Type B pancreatic cell (in vitro differentiated cells): Measurements from ENCODE around the gene OR10G3. TPM values are rescaled to one million over a fixed set of nuclear protein-coding genes. Genes with fewer than 3 reads are reported as not detected.
"Not testable (repeated sequence)": the region's sequence is repeated elsewhere in the genome, so short reads cannot be mapped to it uniquely, and the experiment has no call there.

Experiments
- DNase-seq: peaks from one replicate; pipeline ENCODE4 v3.0.0; 2021; ENCODE audit warnings: mixed read lengths; ENCODE audit not compliant: unreplicated experiment; ENCODE audit errors: extremely low spot score
- H3K27ac Mint-ChIP-seq: 2 replicates; pipeline ENCODE4 v1.8.0; 2021; ENCODE audit warnings: mild to moderate bottlenecking, mixed read lengths
- H3K27me3 Mint-ChIP-seq: 2 replicates; pipeline ENCODE4 v1.8.0; 2021; ENCODE audit warnings: mixed read lengths
- H3K36me3 Mint-ChIP-seq: 2 replicates; pipeline ENCODE4 v1.8.0; 2021; ENCODE audit warnings: mixed read lengths
- H3K4me1 Mint-ChIP-seq: one replicate; pipeline ENCODE4 v1.8.0; 2021; ENCODE audit warnings: mixed read lengths; ENCODE audit not compliant: unreplicated experiment
- H3K4me3 Mint-ChIP-seq: 2 replicates; pipeline ENCODE4 v1.8.0; 2021; ENCODE audit warnings: mild to moderate bottlenecking, mixed read lengths
- H3K9me3 Mint-ChIP-seq: 2 replicates; pipeline ENCODE4 v1.8.0; 2021; ENCODE audit warnings: mixed read lengths
- total RNA-seq: library from RNA; stranded (reverse); gene quantifications from 2 replicates; pipeline ENCODE4 v1.2.1, GENCODE V29; 2021; ENCODE audit warnings: low replicate concordance
- TF ChIP-seq, protein P1 (sequence below): fragments of 200-600 bp; sonication (generic); conservative IDR thresholded peaks from 2 replicates; pipeline ENCODE4 v1.5.0; 2021; ENCODE audit warnings: antibody characterized with exemption, mild to moderate bottlenecking

The OR10G3 gene
- total RNA-seq, 1 donor from 2014 or later: not detected

DNA sequence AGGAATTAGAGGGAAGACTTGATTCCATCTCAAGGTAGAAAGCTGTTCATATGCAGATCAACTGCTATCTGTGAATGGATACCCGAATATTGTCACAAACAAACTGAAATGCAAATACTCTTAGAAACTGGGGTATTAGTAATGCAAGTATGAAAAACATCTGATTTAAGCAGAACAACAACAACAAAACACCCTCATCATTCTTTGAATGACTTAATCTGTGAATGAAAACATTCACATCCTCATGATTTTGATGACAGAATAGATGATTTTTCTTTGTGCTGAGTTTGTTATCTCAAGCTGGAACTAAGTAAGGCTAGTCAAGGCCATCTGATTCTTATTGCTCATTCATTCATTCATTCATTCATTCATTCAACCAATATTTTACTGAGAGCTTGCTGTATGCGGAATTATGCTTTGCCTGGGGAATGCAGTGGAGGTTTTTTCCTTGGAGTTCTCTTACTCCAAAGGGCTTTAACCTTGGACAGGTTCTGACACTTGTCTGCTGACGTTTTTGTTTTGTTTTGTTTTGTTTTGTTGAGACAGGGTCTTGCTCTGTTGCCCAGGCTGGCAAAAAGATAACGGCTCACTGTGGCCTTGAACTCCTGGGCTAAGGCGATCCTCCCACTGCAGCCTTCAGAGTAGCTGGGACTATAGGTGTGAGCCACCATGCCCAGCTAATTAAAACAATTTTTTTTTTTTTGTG, 23.3 kb downstream of the OR10G3 start:
- H3K4me3 Mint-ChIP-seq: peak overlapping the region; percentile 44
- H3K9me3 Mint-ChIP-seq: no peaks in the 10 kb centered on the region
- no peaks in the 10 kb centered on the region for H3K36me3 Mint-ChIP-seq
- peaks cover 15% of the 10 kb centered on the region for H3K4me1 Mint-ChIP-seq
- TF ChIP-seq, protein P1, sequence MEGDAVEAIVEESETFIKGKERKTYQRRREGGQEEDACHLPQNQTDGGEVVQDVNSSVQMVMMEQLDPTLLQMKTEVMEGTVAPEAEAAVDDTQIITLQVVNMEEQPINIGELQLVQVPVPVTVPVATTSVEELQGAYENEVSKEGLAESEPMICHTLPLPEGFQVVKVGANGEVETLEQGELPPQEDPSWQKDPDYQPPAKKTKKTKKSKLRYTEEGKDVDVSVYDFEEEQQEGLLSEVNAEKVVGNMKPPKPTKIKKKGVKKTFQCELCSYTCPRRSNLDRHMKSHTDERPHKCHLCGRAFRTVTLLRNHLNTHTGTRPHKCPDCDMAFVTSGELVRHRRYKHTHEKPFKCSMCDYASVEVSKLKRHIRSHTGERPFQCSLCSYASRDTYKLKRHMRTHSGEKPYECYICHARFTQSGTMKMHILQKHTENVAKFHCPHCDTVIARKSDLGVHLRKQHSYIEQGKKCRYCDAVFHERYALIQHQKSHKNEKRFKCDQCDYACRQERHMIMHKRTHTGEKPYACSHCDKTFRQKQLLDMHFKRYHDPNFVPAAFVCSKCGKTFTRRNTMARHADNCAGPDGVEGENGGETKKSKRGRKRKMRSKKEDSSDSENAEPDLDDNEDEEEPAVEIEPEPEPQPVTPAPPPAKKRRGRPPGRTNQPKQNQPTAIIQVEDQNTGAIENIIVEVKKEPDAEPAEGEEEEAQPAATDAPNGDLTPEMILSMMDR: no peak
- DNase-seq: no peak
- no peaks in the 10 kb centered on the region for H3K27me3 Mint-ChIP-seq
- H3K27ac Mint-ChIP-seq: peak overlapping the region; percentile 79

DNA sequence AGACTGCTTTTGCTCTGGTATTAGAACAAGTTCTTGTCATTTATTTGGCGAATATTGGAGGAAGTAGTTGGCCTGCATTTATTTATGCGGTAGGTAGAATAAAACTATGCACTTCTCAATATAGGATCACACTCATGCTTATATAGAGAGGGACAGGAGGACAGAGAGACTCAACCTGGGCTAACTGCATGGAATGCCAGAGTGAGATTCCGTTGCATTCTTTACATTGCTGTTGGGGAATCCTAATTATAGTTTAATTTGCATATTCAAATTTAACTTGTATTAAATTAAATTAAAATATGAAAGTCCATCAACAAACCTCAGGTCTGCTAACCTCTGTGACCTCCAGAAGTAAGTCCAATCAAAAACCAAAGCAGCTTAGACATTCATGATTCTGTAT, 26.6 kb downstream of the OR10G3 start:
- H3K9me3 Mint-ChIP-seq: no peaks in the 10 kb centered on the region
- no peak overlapping the region for H3K4me3 Mint-ChIP-seq
- H3K36me3 Mint-ChIP-seq: no peaks in the 10 kb centered on the region
- TF ChIP-seq, protein P1: no peak
- H3K27ac Mint-ChIP-seq: no peak overlapping the region
- DNase-seq: no peak
- H3K4me1 Mint-ChIP-seq: peaks cover 15% of the 10 kb centered on the region
- no peaks in the 10 kb centered on the region for H3K27me3 Mint-ChIP-seq

DNA sequence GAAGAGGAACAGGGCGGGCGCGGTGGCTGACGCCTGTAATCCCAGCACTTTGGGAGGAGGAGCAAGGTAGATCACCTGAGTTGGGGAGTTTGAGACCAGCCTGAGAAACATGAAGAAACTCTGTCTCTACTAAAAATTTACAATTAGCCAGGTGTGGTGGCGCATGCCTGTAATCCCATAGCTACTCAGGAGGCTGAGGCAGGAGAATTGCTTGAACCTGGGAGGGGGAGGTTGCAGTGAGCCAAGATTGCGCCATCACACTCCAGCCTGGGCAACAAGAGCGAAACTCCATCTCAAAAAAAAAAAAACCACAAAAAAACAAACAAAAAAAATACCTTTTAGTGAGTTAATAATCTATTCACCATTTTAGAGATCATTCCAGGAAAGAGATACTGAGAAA, 35.3 kb downstream of the OR10G3 start:
- H3K27ac Mint-ChIP-seq, H3K4me3 Mint-ChIP-seq, H3K9me3 Mint-ChIP-seq, H3K27me3 Mint-ChIP-seq, DNase-seq, H3K36me3 Mint-ChIP-seq: not testable (repeated sequence)
- H3K4me1 Mint-ChIP-seq: peaks cover 16% of the 10 kb centered on the region

DNA sequence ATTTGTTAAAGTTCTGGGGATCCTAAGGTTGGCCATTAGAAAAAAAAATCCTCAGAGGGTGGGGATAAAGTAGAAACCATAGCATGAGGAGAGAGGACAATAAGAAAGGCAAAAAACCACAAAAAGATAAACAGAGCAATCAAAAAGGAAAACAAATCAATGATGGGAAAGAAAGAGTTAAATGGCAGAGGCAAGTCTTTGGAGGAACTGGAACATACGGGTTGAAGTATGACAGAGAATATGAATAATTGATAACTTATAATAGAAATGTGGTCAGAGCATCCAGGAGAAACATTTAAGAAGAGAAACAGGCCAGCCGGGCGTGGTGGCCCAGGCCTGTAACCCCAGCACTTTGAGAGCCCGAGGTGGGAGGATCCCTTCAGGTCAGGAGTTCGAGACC, 35.9 kb downstream of the OR10G3 start:
- H3K4me1 Mint-ChIP-seq: peaks cover 22% of the 10 kb centered on the region
- H3K27me3 Mint-ChIP-seq: no peaks in the 10 kb centered on the region
- H3K36me3 Mint-ChIP-seq: no peaks in the 10 kb centered on the region
- TF ChIP-seq, protein P1: no peak
- H3K27ac Mint-ChIP-seq: peak overlapping the region; percentile 69
- peak overlapping the region; percentile 59 for H3K4me3 Mint-ChIP-seq
- DNase-seq: no peak
- no peaks in the 10 kb centered on the region for H3K9me3 Mint-ChIP-seq

DNA sequence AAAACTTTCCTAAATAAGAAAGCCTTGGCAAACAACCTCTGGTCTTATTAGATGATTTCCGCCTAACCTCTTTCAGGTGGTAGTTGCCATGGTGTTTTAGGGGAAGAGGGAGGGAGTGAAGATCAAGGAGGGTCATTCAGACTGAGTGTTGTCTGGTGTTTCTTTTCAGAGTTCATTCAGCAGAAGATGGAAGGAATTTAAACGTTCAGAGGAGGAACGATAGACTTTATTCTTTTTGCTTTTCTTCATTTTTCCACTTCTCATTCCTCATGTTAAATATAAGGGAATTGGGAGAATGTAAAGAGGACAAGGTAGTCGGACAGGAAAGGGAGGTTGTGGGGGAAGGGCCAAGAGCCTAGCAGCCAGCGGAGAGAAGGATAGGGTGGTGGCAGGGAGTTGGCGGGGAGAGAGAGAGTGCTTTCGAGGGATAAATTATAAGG, 36.3 kb downstream of the OR10G3 start:
- Mint-ChIP-seq H3K27me3 (peaks cover 3% of the 10 kb centered on the region), H3K27ac (peak overlapping the region; percentile 69), H3K4me3 (peak overlapping the region; percentile 59), H3K9me3 (no peaks in the 10 kb centered on the region), H3K36me3 (no peaks in the 10 kb centered on the region), H3K4me1 (peaks cover 24% of the 10 kb centered on the region)
- TF ChIP-seq, protein P1: no peak
- DNase-seq: no peak

DNA sequence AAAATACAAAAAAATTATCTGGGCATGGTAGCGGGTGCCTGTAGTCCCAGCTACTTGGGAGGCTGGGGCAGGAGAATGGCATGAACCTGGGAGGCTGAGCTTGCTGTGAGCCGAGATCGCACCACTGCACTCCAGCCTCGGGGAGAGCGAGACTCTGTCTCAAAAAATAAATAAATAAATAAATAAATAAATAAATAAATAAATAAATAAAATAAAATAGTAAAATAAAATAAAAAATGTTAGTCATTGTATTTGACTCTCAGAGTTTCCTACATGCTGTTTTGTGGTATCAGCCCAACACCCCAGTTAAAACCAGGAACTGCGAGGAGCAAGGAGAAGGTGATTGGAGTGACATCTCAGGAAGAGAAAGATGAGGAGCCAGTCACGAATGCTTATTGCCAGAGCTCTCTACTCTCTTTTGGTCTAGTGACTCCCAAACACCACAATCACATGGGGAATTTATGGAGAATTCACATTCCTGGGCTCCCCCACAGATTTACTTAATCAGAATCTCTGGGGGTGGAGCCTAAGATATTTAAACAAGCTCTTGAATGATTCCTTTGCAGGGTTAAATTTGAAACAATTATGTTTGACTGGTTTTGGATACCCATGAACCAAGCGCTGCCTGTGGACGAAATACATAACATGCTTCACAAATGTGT, 38.3 kb downstream of the OR10G3 start:
- H3K9me3 Mint-ChIP-seq: no peaks in the 10 kb centered on the region
- H3K36me3 Mint-ChIP-seq: no peaks in the 10 kb centered on the region
- TF ChIP-seq, protein P1: no peak
- H3K27me3 Mint-ChIP-seq: peaks cover 13% of the 10 kb centered on the region
- peaks cover 24% of the 10 kb centered on the region for H3K4me1 Mint-ChIP-seq
- H3K4me3 Mint-ChIP-seq: no peak overlapping the region
- no peak for DNase-seq
- no peak overlapping the region for H3K27ac Mint-ChIP-seq
